HG02870 (cell line): ENCODE data around the gene SSR2.

ENCODE experiments used
- ATAC-seq: cut with Tn5 transposase; IDR thresholded peaks from one replicate; pipeline ENCODE4 v1.9.1; 2021; ENCODE audit warnings: mild to moderate bottlenecking, moderate library complexity; ENCODE audit not compliant: unreplicated experiment

SSR2 gene

GRCh38 chr1:155975375-155976061 lies 45.2 kb downstream of the SSR2 start:
- no peak for ATAC-seq

GRCh38 chr1:155974208-155975115 lies 46.3 kb downstream of the SSR2 start:
- no peak for ATAC-seq

GRCh38 chr1:155973723-155974122 lies 47.0 kb downstream of the SSR2 start:
- no peak for ATAC-seq

GRCh38 chr1:155971910-155972809 lies 48.6 kb downstream of the SSR2 start:
- ATAC-seq, result no peak

- ATAC-seq, result no peak
These were observed 50.1 kb downstream of the SSR2 start for GRCh38 chr1:155970531-155971167.

GRCh38 chr1:155969377-155969791 lies 51.4 kb downstream of the SSR2 start:
- ATAC-seq, result no peak

- no peak for ATAC-seq
These were observed 52.1 kb downstream of the SSR2 start for GRCh38 chr1:155968670-155969069.

GRCh38 chr1:155968051-155968400 lies 52.7 kb downstream of the SSR2 start:
- no peak for ATAC-seq

- ATAC-seq, result no peak
These were observed 53.3 kb downstream of the SSR2 start for GRCh38 chr1:155967341-155968050.

- ATAC-seq, result no peak
These were observed 54.0 kb downstream of the SSR2 start for GRCh38 chr1:155966750-155967149.

GRCh38 chr1:155966135-155966534 lies 54.6 kb downstream of the SSR2 start:
- no peak for ATAC-seq

GRCh38 chr1:155964193-155964592 lies 56.6 kb downstream of the SSR2 start:
- ATAC-seq, result no peak

- ATAC-seq, result no peak
These were observed 58.0 kb downstream of the SSR2 start for GRCh38 chr1:155962599-155963211.

GRCh38 chr1:155961937-155962336 lies 58.8 kb downstream of the SSR2 start:
- ATAC-seq, result no peak

GRCh38 chr1:155960081-155960745 lies 60.5 kb downstream of the SSR2 start:
- ATAC-seq, result no peak
